DMS 273 treated with DMSO at 0.1 percent for 48 hours (cell line): ENCODE data around the gene DCST2.

Experiments
- DNase-seq: peaks from one replicate; lab custom pipeline; 2025; lab: John Stamatoyannopoulos, UW

Gene DCST2

DNA sequence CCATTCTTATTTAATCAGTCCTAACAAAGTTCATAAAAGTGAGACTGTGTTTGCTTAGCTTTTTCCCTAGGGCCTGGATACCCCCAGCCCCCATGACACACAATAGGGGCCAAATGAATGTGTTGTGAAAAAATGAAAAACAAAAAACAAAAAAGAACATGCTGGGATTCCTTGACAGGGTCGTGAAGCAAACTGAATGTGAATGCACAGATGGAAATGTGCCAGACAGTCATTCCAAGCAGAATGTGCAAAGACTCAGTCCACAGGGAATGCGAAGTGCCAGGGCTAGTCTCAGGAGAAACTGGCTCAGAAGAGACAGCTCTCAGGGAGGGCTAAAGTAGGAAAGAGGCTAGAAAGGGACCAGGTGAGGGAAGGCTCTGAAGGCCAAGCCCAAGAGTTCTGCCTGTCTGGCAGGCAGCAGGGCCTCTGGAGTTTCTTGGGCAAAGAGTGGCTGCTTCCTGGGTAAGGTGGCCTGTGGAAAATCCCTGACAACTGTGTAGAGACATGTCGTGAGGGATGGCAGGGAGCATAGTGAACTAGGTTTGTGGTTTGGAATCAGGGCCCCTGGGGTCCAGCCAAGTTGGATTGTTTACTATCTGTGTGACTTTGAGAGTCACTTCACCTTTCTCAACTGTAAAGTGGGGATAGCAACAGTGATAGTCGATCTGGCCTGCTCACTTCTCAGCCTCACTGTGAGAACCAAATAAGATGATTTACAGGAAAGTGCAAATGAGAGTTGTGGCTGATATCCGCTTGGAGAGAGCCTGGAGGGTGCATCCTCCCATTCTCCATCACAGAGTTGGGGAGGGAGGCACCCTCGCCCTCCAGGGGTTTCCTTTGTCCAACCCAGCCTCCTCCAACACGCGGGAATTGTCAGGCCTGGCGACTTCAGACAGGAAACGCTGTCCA is 16.3 kb upstream of the DCST2 start:
- no peak for DNase-seq

DNA sequence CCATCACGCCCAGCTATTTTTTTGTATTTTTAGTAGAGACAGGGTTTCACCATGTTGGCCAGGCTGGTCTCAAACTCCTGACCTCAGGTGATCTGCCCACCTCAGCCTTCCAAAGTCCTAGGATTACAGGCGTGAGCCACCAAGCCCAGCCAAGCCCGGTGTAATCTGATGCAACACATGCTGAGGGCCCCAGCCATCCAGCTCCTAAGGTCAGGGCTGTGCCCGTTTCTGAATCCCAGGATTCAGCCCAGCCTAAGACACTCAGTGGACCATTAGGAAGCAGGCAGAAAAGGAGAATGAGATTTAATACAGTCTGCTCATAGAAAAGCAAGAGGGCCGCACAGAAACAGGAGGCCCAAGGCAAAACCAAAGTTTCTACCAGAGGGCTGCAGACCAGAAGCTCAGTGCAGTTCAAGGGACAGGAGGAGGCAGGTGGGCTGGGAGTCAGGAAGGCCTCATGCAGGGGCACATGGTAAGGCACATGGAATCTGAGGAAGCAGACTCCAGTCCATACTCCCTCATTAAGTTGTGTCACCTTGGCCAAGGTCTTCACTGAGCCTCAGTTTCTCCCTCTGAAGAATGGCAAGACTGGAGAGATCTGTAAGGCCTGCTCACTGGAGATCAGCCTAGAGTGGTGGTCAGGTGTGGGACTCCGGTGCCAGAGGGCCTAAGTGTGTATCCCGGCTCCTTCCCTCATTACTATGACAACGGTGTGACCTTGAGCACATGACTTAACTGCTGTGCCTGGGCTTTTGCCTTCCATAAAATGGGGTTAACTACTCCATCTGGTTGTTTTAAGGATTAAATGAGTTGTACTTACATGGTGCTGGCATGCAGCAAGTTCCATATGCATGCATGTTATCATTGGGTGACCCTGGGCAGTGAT is 15.1 kb upstream of the DCST2 start:
- DNase-seq: no peak

DNA sequence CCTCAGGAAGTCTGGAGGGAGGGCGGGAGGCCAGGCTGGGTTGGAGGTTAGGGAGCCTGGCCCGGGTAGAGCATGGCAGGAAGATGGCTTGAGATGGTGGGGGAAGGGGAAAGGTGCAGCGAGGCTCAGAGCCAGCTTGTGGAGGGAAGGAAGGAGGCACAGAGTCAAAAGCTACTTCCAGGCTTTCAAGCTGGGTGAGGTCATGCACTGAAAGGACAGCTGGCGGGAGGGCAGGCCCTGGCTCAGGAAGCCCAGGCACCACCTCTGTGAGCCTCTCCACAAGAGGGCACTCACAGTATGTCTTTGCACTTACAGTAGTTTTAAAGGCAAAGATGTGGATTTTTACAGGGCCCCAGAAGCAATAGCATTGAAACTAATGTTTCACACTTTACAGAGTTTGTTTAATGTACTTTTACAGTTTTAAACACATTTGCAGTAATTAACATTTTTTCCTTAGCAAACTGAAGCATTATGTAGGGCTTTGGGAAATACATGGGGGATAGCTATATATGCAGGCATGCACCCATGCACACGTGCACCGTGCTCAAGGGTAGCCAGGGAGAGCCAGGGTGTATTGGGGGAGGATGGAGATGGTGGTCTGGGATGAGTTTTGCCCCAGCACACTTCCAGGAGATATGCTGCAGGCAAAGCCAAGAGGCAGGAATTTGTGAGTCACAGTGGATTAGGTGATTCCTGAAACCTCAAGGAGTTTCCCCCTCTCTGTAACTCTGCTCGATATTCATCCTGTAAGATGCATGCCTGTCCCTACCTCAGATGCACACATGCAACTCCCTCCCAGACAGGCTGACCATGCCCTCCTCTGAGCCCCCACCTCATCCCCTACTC is 11.5 kb upstream of the DCST2 start:
- peak; percentile 83 for DNase-seq

DNA sequence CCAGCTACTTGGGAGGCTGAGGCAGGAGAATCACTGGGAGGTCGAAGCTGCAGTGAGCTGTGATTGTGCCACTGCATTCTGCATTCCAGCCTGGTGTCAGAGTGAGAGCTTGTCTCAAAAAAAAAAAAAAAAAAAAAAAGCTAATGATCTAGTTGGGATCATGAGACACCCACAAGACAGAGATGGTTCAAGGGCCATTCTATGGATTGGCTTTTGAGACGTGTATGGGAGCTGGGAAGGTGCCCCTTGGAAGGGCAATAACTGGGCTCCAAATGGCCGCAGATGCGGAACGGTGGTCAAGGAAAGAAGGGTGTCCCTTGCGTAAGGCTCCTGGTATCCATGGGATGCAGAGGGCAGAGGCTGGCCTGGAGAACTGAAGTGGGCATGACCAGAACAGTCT is 10.8 kb upstream of the DCST2 start:
- no peak for DNase-seq

DNA sequence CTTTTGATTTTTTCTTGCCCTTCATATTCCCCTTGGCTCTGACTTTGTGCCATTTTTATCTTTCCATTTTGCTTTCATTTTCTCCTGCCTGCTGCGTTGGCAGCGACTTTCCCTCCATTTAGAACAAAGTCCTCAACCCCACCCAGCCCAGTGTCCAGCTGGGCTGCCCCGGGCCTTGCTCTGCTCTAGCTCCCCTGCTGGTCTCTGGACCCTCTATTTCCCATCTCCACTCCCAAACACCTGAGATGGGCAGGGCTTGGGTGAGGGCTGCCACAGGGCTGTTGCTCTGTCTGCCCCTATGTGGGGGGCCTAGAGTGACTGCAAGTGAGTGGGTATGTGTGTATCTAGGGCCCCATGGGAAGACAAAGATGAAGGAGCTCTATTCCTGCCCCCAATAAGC is 10.2 kb upstream of the DCST2 start:
- DNase-seq: no peak

DNA sequence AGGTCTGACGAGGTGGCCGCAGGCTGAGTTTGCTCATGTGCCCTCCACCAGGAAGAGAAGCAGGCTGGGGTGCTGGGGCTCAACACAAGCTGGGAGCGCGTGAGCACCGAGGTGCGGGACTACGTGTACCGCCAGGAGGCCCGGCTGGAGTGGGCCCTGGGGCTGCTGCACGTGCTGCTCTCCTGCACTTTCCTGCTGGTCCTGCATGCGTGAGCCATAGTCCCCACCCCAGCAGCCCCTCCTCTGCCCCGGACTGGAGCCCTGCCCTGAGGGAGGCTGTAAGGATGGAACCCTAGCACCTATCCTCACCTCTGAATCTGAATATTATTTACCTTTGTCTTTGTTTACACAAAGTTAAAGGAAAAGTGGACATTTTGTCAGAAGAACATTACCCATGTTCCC is 9.7 kb upstream of the DCST2 start:
- DNase-seq: no peak

DNA sequence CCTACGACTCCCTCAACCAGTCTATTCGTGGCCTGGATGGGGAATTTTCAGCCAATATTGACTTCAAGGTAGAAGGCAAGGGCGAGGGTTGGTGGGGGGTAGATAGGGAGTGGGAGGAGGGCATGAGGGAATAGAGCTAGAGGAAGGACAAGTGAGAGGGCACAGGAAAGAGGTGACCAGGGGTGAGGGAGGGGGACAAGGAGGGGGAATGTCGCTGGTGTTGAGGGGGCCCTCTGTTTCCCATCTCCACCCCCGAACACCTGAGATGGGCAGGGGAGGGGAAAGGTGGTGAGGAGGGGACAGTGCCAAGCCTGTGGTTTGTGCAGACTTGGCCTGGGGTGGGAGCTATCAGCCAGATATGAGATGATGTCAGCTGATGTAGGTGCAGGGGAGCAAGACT is 9.2 kb upstream of the DCST2 start:
- no peak for DNase-seq

DNA sequence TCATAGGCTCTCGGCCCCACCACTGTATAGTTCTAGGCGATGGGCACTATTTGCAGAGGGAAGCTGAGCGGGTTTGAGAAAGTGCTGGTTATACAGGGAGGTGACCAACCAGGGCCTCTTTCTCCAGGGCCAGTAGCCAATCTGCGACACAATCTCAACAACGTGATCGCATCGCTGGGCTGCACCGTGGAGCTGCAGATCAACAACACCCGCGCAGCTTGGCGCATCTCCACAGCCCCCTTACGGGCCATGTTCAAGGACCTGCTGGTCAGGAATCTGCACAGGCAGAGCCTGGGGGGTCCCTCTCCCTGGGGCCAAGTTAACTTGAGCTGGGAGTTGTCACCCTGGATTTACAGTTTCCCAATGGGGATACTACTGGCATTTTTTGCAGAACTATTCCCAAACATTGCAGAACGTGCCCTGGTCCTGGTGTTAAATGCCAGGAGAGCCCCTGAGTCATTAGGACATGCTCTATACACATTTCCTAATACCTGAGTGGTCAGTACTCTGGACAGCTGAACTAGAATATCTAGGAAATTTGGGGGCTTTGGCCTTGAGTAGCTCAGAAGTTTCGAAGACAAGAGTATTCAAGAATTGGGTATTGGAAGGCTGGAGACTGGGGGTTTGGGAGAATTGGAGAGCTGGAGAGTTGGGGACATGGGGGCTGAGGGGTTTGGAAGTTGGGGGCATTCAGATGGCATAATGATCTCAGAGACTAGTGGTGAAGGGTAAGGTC is 6.9 kb upstream of the DCST2 start:
- DNase-seq: no peak

DNA sequence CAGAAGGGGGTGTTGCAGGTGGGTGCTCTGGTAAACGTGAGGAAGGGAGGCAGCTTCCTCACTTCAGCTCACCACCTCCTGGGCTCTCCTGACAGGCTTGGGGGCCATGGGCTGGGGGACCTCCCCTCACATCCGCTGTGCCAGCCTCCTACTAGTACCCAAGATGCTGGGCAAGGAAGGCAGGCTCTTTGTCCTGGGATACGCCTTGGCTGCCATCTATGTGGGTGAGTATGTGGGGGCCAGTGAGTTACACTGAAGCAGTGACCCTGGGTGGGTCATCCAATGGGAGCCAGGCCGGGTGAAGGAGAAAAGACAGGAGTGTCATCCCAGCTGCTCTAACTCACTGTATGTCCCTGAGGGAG is 5.7 kb upstream of the DCST2 start:
- no peak for DNase-seq

DNA sequence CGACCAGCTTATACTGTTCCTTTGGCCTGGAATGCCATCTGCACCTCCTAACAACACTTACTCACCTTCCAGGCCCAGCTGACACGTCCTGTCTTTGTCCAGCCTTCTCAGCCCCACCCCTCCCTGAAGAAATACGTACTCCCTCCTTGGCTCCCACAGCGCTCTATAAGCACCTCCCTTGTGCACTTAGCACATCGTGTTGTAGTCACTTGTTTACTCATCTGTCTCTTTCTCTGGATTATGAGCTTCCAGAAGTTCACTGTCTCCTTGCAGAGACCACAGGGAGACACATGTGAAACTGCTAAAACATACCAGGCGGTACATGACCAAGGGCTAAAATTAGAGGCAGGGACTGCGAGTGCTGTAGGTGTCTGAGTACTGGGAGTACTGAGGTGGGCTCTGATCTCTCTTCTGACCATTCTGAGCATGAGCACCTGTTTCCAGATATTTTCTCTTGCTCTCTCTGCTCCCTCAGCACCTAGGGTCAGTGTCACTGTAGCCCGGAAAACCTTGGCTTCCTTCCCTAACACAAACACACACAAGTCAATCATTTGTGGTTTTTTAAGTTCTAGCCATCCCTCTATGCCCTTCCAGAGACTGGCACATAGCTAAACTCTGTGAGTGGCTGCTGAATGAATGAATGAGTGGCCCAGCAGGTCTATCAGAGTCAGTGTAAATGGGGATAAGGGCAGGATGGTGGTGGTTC is 5.2 kb upstream of the DCST2 start:
- no peak for DNase-seq

DNA sequence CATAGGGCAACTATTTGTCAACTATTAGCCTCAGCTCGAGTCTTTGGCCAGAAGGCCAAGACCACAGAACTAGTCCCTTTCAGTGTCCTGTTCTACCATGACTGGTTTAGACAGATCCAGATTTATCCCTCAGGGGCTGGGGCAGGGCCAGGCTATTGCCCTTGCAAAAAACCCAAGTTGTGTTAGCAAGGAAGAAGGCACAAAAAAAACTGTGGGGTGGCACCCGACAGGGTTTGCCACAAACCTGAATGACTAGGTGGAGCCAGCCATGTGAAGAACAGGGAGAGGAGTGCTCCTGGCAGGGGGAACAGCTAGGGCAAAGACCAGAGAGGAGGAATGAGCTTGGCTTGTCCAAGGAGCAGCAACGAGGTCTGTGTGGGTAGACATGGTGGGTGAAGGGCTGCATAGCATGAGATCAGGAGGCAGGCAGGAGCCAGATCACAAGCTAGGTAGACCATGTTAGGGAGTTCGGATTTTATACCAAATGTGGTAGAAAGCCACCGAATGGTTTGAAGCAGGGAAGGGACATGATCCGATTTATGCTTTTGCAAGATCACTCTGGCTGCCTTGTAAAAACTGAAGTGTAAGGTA is 4.4 kb upstream of the DCST2 start:
- no peak for DNase-seq

DNA sequence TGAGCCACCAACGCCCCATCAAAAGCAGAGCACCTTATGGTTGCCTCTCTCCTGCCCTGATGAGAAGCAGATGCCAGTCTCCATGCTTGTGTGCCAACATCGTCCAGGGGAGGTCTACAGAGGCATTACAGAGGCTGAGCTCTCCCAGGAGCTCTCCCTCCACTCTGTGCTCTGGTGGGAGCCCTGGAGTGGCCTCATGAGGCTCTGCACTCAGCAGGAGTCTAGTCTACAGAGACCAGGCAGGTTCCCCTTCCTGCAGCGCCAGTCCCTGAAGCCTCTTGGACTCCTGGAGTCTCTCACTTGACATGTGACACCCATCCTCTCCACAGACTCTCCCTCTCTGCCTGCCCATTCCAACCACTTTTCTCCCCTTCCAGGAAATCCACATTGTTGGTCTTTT is 3.5 kb upstream of the DCST2 start:
- no peak for DNase-seq

DNA sequence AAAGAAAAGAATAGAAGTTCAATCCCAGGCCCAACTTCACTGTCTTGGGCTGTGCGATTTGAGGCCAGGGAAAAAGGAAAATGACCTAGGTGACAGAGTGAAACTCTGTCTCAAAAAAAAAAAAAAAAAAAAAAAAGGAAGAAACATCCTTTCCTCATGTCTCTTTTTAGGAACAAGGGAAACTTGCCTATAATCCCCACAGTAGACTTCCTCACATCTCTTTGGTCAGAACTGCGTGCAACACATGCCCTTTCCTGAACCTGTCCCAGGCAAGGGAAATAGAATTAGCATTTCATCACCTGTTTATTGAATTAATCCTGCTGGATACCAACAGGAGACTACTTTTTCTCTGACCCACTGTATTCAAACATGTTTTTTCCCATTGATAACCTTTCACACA is 2.4 kb upstream of the DCST2 start:
- DNase-seq: no peak

DNA sequence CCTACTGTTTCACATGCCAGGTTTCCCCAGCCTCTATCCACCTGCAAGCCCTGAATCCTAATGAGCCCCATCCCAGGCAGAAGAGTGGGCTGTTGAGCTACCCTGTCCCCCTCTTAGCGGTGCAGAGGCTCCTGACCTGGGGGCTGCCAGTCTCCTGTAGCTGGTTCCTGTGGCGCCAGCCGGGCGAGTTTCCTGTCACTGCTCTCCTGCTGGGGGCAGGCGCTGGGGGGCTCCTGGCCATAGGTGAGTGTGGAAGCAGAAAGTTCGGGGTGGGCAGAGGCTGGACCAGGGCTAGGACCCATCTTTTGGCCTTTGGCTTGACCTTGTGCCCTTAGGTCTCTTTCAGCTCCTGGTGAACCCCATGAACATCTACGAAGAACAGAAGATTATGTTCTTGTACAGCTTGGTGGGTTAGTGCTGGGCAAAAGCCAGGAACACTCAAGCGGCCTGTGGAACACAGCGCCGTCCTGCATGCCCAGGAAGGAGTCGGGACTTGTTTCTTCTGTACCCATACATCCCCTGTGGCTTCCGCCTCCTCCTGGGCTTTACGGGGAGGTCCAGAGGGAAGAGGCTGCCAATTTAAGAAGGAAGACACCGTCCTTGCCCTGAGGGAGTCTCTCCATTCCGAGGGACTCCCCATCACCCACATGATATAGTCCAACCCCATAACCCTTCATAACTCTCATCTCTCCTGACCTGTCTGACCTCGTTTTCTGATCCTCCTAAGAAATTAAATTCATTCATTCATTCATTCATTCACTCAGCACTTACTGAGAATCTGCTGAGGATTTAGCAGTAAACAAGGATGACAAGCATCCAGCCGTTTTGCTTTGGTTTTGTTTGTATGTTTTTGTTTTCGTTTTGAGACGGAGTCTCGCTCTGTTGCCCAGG is 982 bp upstream of the DCST2 start:
- no peak for DNase-seq

DNA sequence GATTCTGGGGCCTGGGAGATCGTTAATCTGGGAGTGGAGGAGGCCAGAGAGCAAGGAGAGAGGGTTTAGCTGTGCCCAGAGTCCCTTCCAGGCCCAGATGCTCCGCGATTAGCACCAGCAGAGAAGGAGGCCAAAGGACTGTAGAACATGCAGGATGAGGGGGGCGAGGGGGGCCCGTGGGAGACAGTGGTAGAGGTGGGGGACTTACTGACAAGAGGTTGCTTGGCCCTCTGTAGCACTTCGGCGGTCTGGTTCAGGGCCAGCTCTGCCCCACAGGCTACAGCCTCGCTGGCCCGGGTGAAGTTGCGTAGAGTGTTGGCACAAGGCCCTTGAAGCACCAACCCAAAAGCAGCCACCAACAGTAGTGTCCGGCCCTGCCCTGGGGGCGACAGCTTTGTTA is 695 bp downstream of the DCST2 start:
- no peak for DNase-seq

DNA sequence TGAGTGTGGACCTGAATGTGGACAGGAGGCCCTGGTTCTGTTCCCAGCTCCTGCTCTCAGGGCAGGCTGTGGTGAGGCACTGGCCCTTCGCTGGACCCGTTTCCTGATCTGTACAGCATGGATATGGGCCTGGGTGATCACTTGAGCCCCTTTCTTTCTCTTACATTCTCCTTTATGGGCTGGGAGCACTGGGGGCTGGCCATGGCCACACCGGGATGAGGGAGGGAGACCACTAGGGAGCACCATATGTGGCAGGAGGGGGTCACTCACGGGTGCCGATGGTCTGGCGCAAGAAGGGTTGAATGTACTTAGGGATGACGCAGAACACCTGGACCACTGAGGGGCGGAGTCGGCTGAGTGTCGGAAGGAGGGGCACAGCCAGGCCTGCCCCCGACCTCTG is 2.7 kb downstream of the DCST2 start:
- no peak for DNase-seq

DNA sequence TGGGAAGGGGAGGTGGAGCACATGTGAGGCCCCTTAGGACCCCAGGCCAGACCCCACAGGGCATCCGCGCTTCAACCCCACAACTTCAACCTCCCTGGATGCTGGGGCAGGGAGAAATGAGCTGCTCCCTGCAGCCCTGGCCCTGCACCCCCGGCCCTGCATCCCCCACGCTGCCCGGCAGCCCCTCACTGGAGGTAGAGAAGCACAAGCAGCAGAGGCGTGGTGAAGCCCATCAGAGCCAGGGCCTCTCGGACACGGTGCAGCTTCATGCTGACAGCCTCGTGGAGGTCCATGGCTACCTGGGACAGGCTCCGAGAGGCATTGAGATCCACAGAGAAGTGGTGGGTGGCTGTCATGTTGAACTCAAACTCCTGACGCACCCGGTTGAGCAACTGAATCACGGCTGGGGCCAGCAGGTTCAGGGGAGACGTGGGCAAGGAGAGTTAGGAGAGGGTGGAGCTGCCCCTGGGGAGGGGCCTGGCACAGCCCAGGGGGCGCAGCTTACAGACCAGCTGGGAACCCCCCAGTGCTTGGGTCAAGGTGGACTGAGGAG is 3.3 kb downstream of the DCST2 start:
- DNase-seq: no peak

DNA sequence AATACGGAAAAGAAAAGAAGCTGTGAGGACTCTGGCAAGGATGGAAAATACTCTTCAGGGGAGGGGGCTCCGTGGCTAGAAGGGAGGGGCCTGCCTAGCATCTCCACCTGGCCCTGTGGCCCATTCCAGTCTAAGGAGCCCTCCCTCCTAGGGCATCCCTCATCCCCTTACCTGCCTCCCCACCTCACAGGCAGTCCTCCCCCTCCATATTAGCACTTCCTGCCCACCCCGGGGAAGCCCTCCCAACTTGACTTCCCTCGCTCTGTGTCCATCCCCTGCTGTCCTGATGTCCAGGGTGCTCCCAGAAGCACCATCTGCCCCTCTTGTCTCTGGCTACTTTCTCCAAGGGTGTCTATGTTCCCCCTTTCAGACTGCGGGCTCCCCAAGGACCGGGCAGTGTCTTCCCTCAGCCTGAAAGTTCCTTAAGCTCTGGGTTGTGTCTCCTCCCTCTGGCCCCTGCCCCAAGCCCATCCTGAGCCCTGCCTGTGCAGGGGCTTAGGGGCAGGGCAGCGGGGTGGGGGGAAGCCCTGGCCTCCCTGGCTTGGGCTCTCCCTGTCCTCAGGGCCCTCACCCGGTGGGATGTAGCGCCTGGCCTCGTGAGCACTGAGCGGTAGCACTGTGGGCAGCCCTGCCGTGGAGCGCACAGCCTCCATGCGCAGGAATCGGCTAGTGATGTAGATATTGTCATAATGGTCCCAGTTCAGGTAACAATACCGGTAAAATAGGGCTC is 3.9 kb downstream of the DCST2 start:
- no peak for DNase-seq

DNA sequence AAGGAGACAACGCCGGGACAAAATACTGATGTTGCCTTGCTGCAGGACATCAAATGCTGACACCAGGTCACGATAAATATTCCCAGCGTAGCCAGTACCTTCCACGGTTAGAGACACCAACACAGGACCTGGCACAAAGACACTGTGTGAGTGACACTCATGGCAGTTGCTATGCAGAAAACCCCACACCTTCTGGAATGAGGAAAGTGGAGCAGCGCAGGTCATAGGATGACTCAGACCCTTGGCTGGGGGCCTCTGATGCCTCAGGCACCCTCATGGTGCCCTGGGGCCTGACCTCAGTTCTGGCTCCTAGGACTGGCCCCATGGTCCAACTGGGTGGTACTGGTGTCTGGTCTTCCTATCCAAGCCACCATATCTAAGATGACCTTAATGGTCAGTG is 7.0 kb downstream of the DCST2 start:
- no peak for DNase-seq
